HG03442 (cell line): ENCODE data around the gene PLCB1.

ENCODE experiments used
- ATAC-seq: cut with Tn5 transposase; IDR thresholded peaks from one replicate; pipeline ENCODE4 v1.9.1; 2021; ENCODE audit warnings: mild to moderate bottlenecking, moderate library complexity; ENCODE audit not compliant: unreplicated experiment

PLCB1 gene

DNA sequence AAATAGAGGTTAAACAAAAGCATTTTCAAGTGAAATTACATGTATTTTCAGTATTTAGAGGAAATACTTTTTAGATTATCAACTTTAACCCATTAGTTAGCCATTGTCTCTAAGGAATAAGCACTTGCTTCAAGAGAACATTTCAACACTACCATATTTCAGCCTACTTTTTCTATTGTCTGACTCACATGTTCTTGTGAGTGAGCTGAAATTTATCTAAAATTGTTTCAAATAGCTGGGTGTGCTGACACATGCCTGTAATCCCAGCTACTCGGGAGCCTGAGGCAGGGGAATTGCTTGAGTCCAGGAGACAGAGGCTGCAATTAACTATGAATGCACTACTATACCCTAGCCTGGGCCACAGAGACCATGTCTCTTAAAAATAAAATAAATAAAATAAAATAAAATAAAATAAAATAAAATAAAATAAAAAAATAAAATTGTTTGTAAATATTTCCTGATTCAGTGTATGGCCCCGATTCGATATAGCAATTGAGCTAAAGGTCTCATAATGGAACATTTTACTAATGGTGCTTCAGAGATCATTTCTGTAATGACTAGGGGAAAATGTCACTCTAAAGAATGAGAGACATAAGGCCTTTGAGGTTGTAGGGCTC is 612.3 kb downstream of the PLCB1 start:
- ATAC-seq, result no peak

DNA sequence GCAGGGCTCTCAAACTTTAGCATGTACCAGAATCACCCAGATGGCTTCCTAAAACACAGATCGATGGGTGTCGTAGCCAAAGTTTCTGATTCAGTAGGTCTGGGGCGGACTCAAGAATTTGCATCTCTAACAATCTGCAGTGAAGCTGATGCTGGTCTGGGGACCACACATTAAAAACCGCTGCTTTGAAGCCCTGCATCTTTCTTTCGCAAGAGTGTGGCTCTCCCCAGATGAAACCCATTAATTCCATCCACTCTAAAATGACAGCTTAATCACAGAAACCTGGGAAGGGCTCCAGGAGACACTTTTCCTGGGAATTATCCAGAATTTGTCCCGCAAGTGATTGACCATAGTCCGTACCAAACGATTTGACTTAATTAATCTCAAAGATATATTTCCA is 617.0 kb downstream of the PLCB1 start:
- ATAC-seq, result no peak

DNA sequence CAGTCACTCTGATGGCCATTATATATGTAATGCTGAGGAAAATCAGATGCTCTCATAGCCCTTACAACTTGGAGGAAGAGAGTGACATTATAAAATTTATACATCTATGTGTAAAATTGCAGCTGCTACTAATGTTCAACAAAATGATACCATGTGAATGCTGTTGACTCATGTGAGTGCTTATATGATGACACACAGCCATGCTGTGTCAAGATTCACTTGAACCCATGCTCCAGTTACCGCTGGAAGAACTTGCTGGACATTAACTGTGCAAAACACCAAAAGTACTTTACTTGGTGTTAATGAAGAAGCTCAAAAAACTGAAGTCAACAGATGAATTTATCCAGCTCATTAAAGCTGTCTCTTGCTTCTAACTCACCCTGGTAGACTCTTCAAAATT is 617.9 kb downstream of the PLCB1 start:
- ATAC-seq, result no peak

DNA sequence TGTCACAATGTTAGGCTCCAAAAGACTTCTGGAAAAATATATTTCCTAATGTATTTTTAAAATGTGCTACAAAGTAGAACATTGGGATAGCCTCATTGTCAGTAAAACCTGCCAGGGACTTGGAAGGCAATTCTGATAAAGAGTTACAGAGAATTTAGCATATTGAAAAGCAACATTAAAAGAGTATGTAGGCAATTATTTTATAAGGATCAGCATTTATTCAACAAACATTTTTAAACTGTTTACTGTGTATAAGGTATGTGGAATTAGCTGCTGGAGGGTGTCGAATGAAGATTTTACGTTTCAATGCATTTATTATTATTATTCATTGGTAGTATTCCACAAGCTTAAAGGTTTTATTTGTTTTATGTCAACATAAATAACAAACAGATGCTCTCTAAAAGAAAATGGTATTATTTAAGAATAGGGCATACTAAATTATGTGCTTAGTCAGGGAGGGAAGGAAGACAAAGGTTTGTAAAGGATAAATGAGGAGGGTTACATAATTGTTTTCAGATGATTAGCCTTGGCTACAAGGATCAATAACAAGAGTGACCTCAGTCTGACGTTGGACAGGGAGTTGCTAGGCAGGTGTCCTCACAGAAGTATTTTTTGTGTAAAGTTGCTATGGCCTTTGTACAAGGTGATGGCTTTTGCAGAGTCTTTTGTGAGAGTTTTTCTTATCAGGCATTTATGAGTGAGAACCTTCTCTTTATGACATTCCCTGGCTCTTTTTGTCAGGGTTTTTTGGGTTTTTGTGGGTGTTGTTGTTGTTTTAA is 623.5 kb downstream of the PLCB1 start:
- no peak for ATAC-seq

- no peak for ATAC-seq
Measured at GRCh38 chr20:8756410-8756809, 624.3 kb downstream of the PLCB1 start.

GRCh38 chr20:8757146-8757545 is 625.1 kb downstream of the PLCB1 start:
- no peak for ATAC-seq

DNA sequence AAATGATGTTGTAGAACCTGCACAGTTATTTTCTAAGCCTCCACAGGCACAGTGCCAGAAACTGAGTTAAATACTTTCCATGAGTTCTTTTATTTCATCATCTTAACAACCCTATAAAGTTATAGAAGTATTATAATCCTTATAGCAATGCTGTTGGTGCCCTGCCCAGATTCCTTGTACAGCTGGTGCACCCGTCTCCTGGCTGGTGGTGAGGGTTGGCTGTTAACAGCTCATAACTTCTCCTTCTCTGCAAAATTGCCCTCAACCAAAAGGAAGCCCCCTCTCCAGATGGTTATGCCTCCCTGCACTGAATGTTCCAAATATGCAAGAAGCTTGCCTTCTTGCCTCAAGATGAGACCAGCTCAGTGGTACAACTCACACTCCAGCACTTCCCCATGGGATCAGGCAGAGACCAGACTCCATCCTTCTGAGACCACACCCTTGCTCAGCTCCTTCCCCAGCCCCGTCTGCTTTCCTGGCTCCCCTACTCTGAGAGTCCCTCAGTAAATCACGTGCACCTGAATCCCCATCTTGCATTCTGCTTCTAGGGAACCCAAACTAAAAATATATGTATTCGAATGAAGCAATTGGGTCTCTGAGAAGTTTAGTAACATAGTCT is 632.4 kb downstream of the PLCB1 start:
- ATAC-seq, result no peak

DNA sequence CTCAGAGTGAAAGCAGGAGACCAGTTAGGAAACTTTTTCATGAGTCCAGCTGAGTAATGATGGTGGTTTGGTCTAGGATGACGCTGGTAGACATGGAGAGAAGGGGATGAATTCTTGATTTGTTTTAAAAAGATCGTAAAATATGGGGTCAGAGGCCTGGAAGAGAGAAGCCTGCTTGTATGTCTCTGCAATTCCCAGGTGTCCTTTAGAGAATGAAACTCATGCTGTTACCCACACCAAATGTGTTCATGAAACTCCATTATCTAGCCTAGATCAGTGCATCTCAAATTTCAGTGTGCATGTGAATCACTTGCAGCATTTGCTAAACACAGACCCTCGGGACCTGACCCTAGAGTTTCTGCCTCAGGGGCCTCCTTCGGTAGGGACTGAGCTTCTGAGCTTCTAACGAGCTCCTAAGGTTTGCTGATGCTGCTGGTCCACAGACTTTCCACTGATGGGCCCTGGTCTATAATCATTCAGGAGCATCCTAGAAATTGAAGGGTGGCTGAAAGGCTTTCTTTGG is 634.9 kb downstream of the PLCB1 start:
- no peak for ATAC-seq

- no peak for ATAC-seq
Measured at GRCh38 chr20:8774412-8774811, 642.3 kb downstream of the PLCB1 start.

DNA sequence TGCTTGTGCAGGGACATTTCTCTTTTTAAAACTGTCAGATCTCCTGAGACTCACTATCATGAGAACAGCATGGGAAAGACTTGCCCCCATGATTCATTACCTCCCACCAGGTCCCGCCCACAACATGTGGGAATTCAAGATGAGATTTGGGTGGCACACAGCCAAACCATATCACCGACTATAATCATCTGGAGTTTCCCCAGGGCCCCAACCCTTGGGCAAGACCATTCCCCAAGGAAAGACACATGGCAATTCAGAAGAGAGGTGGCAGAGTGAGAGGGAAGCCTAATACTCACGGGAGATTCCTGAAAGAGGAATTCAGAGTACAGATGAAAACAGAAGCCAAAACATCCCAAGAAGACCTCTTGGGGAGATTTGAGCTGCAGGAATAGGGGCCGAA is 645.8 kb downstream of the PLCB1 start:
- ATAC-seq, result no peak

- ATAC-seq, result no peak
Measured at GRCh38 chr20:8778387-8778786, 646.3 kb downstream of the PLCB1 start.

GRCh38 chr20:8780915-8781314 is 648.8 kb downstream of the PLCB1 start:
- no peak for ATAC-seq

GRCh38 chr20:8782804-8783203 is 650.7 kb downstream of the PLCB1 start:
- ATAC-seq, result no peak

GRCh38 chr20:8783734-8784133 is 651.7 kb downstream of the PLCB1 start:
- ATAC-seq, result no peak

DNA sequence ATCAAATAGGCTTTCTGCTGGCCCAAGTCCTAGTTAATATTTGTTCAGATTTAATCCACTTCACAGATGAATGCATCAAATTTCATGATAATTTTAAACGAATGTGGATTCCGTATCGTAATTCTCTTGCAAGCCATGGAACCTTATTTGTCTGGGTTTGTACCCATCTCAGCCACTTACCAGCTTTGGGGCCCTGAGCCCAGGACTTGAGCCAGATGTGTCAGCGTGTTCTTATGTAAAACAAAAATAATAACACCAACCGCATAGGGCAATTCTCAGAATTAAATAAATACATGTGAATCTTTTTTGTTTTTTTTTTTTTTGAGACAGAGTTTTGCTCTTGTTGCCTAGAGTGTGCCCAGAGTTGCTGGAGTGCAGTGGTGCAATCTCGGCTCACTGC is 654.3 kb downstream of the PLCB1 start:
- ATAC-seq, result no peak

DNA sequence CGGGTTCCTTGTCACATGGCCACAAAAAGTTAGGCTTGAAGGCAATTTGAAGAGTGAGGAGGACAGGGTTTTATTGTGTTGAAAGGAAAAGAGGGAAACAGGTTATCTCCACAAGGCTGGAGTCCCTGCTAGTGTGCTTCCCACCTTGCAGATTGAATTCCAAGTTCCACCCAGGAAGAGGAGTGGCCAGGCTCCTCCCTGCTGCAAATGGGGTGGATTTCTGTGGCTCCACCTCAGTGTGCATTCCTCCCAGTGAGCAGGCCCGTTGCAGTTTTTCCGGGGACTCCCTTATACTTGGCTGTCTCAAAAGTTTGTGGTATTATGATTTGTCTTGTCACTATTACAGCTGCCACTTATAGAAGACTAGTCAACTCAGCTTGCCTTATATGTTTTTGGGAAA is 655.0 kb downstream of the PLCB1 start:
- no peak for ATAC-seq

GRCh38 chr20:8788275-8788674 is 656.2 kb downstream of the PLCB1 start:
- no peak for ATAC-seq

GRCh38 chr20:8788831-8789230 is 656.8 kb downstream of the PLCB1 start:
- ATAC-seq, result no peak

- ATAC-seq, result peak; percentile 82
Measured at GRCh38 chr20:8790442-8791074, 658.5 kb downstream of the PLCB1 start.

- ATAC-seq, result no peak
Measured at GRCh38 chr20:8795404-8795803, 663.3 kb downstream of the PLCB1 start.

DNA sequence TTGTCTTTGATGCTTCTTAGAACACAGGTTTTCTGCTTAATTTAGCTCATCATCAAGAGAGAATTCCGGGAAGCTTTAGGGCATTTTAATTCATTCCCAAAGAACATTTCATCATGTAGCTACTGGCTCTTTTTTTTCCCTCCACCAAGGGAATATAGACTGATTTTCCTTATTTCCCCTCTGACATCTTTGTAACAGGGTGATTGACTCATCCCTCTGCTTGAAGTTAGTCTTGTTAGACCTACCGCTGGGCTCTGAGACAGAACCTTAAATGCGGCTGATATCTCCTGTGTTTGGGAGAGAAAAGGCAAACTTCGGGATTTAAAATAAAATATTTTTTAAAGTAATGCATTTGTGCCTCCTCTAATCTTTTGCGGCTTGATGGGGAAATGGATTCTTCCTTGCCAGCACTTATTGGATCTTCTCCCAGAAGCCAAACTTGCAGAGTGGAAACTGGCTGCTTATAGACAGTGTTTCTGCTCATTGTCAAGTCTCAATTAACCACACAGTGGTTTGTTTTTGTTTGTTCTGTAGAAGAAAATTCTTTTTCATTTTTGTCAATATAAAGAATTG is 664.1 kb downstream of the PLCB1 start:
- no peak for ATAC-seq
